HG03095 (cell line): ENCODE results near the gene FXR1.
"Not testable (repeated sequence)": the region's sequence is repeated elsewhere in the genome, so short reads cannot be mapped to it uniquely, and the experiment has no call there.

ENCODE experiments used
- ATAC-seq: cut with Tn5 transposase; IDR thresholded peaks from one replicate; pipeline ENCODE4 v1.9.1; 2021; ENCODE audit warnings: moderate library complexity; ENCODE audit not compliant: unreplicated experiment

FXR1 gene

DNA sequence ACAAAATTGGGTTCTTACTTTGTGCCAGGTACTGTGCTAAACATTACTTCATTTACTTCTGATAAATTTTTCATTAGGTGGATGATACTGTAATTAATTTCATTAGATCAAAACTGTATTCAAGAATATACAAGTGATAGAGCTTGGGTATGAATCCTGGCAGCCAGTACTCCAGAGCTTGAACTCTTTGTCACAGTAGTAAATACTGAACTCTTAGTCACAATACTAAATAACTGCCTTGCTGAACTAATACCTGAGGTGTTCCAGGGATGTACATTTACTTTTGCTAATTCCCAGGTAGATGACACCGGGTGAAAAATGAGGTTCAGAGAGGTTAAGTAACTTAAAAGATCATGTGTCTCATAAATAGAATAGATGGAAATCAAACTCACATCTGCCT is 20.3 kb downstream of the FXR1 start:
- no peak for ATAC-seq

DNA sequence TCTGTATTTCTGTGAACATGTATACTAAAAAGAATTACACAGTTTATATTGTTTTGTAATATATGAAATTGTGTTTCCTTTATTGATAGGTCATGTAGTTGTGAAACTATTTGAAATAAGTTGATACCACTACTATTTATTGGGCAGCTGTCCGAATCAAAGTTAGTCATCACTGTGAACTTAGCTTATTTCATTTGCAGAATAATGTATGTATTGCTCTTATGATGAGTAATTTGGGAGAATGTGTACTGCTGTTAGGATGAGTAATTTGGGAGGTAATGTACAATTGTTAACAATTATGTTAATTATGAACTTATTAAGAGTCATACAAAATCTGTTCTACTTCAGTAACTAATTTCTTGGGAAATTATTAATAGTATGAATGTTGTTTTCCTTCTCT is 22.2 kb downstream of the FXR1 start:
- ATAC-seq, result no peak

DNA sequence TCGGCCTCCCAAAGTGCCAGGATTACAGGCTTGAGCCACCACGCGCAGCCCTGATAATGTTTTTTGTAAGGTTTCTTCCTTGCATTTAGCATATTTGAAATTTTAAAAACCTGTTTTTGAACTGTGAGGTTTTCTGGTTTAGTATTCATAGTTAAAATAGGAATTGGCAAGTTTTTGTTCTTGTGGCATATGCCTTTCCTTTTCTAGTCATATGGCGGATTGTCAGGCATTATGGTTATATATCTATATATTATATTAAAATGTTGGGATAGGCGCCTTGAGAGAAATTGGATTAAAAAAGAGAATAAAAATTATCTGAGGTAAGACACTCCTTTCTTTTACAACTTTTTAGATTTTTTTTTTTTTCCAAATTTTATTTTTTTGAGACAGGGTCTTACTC is 28.4 kb downstream of the FXR1 start:
- ATAC-seq, result no peak

DNA sequence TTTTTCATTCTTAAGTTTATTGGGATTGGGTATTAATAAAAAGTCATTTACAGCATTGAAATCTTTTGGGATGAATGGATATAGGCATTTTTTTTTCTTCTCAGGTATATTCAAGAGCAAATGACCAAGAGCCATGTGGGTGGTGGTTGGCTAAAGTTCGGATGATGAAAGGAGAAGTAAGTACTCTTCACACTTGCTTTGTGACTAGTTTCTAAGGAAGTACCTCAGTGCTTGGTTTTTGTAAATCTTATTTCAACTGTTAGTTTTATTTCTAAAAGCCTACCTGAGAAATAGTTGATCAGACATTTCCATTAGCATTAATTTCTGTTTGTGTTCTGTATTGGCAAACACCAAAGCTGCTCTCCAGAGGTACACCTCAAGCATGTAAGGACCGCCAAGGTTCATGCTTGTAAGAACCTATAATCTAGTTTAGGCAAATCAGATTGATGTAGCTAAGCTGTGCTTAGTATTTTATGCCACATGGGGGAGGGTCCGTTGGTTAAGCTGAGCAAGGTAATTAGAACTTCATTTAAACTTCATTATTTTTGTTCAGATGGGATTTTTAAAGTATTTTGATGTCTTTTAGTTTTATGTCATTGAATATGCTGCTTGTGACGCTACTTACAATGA is 35.4 kb downstream of the FXR1 start:
- ATAC-seq, result peak; percentile 79

DNA sequence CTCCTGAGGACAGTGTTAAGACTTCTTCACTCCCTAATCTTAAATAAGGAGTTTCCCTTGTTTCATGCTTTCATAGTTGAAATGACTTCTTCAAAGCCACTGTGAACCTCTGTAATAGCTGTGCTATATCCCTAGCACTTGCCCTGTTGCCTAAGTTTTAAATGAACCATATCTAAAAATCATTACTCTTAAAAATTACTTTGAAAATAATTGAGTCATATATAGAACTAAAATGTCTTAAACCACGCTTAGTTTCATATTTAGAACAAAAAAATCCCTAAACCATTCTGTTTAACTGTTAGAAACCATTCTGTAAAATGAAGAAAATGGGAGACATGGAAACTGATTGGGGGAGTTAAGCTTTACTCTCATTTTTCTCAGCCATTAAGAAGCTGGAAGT is 47.2 kb downstream of the FXR1 start:
- ATAC-seq, result no peak

DNA sequence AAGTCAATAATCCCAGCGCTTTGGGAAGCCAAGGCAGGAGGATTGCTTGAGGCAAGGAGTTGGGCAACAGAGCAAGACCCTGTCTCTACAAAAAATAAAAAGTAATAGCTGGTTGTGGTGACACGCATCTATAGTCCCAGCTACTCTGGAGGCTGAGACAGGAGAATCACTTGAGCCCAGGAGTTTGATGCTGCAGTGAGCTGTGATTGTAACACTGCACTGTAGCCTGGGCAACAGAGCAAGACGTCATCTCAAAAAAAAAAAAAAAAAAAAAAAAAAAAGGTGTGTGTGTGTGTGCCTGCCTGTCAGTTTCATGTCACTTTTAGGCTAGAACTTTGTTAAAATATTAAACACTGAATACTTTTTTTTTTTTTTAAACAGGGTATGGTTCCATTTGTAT is 48.6 kb downstream of the FXR1 start:
- no peak for ATAC-seq

DNA sequence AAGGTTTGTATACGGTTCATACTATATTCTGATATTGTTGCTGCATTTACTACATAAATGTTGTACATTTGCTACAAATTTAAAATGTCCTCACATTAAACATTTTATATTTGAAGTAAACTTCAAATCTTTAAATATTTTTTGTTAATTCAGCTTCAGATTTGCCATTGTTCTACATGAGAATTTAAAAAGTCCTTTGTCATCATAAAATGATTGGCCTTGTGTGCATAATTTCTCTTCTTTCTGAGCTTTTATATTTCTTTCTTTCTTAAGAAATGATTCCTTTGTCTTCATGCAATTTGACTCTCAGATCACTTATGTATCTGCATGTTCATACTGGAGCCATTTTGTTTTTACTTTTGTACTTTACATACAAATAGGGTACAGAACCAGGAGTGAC is 49.1 kb downstream of the FXR1 start:
- no peak for ATAC-seq

DNA sequence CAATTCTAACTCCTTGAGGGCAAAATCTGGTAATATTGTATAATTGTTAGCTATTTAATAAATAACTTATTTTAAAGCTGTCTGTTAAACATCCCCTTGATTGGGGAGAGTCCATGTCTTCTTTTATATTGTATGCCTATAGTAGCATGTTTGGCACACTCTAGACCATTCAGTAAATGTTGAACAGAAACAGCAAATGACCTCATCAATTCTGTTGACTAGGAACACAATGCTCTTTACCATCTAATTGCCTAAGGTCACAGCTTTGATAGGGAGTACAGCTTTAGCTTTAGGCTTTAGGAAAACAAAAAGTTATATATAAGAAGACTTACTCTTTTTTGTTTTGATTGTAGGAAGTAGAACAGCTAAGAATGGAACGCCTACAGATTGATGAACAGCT is 50.1 kb downstream of the FXR1 start:
- ATAC-seq, result no peak

DNA sequence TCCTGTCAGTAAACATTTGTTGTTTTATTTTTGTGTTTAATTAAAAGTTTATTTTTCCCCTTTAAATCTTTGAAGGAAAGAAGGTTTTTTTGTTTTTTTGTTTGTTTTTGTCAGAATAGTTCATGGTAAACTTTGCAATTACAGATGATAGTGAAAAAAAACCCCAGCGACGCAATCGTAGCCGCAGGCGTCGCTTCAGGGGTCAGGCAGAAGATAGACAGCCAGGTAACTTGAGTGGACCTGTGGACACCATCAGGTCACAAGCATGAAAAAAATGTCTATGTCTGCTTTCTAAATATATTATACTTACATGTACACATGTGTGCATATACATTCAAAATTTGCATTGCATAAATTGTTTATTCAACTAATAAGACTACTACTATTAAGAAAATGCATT is 58.5 kb downstream of the FXR1 start:
- ATAC-seq, result no peak

DNA sequence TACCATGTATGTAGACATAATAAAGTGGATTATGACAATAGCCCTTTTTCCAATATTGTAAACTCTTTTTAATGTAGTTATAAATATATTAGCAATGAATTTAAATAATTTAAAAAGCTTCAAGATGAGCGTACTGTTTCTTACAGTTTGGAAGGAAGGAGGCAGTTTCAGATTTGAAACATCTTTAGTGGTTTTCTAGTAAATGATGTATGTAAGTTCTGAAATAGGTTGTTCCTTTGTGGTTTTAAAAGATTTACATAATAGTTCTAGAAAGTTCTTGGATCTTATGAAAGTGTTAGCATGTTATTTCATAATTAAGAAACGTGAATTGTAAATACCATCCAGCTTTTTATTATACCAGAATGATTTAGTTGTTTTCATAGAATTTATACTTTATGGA is 61.1 kb downstream of the FXR1 start:
- peak; percentile 57 for ATAC-seq

DNA sequence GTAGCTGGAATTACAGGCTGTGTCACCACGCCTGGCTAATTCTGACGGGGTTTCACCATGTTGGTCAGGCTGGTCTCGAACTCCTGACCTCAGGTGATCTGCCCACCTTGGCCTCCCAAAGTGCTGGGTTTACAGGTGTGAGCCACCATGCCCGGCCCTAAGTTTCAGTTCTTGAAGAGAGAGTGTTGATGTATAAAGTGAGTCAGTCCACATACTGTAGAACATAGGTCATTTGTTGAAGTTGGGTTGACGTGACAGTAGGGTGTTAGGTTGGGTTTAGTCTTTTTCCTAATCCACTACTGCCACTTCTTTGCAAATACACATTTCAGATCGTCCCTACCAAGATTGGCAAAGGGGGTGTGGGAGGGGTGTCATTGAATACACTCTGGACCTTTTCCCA is 61.8 kb downstream of the FXR1 start:
- no peak for ATAC-seq

DNA sequence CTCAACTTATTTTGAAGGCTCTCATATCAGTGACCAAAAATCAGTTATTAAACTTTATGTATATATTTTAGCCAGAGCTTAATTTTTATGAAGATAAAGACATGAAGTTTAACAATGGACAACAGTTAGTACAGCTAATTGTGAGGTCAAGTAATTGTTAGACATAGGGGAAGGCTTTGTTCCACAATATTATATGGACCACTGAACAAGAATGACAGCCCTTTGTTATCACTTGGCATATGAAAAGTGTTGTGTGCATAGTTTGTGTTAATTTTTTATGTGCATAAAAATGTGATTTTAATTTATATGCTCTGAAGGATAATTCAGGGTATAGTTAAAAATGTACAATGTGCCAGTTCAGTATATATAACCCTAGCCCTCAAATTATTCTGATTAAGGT is 65.0 kb downstream of the FXR1 start:
- no peak for ATAC-seq

DNA sequence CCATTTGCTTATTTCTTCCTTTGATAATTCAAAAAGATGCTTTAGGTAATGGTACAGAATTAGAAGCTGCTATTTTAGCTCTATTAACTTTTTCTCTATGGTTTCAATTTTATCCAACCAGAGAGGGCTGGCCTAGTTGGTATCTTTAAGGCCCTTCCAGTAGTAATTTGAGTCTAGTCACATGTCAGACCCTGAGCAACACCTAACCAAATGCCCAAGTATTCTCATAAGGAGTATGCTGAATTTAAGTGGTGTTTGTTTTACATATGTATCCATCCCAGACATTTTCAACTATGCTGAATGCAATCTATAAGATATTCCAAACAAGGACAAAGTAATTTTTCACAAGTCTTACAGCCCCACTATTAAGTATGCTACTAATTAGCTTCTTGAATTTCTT is 67.5 kb downstream of the FXR1 start:
- ATAC-seq, result no peak

DNA sequence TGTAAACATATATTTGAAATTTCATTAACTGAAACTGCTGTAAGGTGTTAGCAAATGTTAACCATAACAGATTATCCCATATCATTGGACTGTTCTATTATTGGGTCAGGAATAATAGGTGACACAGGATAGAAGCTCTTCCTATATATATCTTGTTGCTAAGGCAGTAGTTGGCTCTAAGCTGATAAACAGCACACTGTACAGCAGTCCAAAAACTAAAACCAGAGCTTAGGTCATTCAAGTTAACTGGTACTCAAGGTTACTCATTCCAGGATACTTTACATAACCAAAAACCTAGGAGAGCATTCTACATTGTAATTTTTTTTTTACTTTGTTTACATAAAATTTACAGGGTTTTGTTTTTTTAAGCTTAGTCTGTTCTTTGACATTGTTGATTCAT is 68.1 kb downstream of the FXR1 start:
- no peak for ATAC-seq

DNA sequence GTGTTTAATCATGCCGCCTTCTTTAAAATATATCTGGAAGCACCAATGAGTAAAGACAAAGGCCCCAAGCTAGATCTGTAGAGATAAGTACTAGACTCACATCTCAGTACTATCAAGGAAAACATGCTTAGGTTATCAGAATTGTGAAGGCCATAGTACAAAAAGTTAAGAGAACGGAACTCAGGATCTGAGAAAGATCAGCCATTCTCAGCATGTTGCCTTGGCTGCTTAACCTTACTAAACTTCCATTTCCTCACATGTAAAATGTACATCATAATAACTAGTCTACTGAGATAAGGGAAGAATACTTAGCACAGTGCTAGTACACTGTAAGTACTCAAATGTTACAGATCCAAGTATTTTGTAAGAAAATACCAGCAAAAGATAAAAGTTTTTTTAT is 69.4 kb downstream of the FXR1 start:
- ATAC-seq, result no peak

DNA sequence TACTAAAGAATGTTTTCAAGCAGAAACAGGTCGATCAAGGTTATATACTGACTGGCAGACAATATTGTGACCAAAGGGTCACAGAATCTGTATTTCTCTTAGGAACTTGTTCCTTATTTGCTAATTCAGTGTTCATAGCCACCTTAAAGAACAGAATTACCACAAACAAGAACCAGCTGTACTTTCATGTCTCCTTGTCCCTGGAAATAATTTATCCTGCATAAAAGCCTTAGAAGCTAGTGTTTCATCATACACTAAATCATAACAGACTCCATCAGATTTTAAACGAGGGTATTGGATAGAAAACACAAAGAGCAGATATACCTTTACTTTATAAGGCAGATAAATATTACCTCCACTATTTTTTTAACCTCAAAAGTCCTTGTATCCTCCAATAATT is 70.7 kb downstream of the FXR1 start:
- no peak for ATAC-seq

DNA sequence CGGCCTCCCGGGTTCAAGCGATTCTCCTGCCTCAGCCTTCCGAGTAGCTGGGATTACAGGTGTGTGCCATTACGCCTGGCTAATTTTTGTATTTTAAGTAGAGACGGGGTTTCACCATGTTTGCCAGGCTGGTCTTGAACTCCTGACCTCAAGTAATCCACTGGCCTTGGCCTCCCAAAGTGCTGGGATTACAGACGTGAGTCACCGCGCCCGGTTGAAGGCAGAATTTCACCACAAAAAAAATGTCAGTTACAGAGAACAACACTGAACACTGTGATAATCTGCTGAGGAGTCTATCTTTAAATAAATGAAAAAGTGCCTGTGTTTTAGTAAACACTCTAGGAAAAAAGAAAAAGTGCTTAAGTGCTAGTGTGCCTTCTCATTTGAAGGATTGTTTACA is 73.9 kb downstream of the FXR1 start:
- ATAC-seq, result not testable (repeated sequence)

DNA sequence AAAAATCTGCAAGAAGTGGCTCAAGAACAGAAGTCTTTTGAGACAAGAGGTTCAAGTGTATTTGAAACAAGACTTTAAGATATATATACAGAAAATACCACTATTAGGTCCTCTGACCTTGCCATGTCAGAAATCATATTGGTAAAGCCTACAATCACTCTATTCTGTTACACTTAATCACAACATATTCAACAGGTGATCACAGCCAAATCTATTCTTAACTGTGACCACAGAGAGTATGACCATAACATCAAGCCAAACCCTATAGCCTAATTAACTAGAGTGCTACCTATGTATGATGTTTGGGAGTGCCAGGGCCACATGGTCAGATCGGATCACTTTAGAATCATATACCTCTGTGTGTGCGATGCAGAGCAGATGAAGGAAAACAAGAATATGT is 74.9 kb downstream of the FXR1 start:
- no peak for ATAC-seq

DNA sequence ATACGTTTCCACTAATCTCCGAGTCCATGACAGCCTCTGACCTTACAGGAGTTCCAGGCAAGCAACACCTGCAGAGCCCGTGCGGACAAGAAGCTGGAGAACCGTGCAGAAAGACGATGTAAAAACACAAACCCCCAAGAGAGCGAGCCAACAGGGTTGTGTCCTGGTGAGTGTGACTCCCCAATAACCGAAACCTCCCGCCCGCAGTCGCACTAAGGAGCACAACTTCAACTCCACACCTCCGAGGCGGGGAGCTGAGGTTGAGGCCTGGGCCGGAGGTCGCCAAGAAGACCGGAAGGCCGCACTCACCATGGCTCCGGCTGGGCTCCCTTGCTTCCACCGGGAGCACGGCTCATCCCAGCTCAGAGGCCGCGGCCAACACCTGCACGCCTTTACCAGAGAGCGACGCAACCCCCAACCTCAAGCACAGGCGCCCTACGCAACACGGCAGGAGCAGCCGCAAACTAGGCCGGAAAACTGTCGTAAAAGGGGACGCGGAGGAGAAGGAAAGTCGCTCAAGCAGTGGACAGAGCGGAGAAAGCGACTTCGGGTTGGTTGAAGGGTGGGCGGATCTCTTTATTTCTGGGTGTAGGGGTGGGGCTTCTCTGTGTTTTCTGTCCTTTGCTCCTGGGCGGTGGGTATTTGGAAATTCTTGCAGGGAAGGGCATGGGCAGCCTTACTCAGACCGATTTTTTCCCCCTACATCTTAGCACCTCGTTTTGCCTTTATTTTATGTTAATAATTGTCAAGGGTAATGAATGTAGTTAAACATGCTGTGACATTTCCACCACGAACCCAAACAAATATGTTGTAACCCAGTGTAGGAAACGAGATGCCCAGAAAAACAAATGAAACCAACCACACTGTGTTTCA is 77.1 kb downstream of the FXR1 start, which contains the start of gene DNAJC19:
Gene DNAJC19 (minus strand): TSS at position 446 of the 873 bp plus-strand sequence. CDS start 134 bp downstream, at position 312.
- ATAC-seq, result peak; percentile 97

DNA sequence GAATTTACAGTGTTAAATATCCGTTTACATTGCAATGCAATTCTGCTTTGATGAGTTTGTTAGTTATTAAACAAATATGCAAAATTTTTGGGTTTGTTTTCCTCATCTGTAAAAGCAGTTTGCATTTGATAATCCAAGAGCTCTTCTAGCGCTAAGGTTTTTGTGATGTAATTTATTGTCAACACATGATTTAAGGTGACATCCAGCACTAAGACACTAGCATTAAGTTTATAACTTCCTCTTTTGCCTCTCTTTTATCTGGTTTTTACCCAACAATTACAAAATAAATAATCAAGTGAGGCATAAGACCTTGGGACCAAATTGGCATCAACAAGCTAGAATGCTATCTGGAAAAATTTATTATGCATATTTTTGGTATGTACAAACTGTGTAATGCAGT is 78.0 kb downstream of the FXR1 start:
- ATAC-seq, result no peak

DNA sequence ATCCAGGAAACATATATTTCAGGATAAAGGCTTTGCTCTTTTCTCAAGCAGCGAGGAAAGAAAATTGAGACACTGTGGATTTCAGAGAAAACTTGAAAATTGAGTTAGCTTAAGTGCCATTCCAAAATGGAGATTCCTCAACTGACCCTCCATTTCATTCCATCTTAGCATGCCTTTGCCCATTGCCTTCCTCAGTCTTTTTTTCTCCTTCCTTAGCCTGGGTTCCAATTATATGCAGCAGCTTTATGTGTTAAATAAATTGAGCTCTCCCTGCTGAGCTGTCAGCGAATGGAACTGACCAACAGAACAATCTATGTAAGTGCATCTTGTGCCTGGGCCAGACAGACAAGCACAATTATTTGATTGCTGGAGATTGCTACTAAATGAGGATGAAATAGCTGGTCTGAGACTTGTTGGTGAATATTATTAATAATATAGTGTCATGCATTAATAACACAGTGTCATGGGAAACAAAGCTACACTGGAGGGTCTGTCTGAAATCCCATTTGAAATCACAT is 84.0 kb downstream of the FXR1 start:
- no peak for ATAC-seq

DNA sequence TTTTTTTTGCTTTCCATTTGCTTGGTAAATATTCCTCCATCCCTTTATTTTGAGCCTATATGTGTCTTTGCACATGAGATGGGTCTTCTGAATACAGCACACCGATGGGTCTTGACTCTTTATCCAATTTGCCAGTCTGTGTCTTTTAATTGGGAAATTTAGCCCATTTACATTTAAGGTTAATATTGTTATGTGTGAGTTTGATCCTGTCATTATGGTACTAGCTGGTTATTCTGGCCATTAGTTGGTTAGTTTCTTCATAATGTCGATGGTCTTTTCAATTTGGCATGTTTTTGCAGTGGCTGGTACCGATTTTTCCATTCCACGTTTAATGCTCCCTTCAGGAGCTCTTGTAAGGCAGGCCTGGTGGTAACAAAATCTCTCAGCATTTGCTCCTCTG is 89.9 kb downstream of the FXR1 start:
- ATAC-seq, result not testable (repeated sequence)
